Colonic mucosa (tissue), 4 donors: ENCODE measurements around the gene NEK5. TPM values are rescaled to one million over a fixed set of nuclear protein-coding genes. Genes with fewer than 3 reads are reported as not detected.
A peak's percentile ranks its signal among the peaks of the same experiment; 100 is the strongest.

Experiments
- DNase-seq: peaks from one replicate; pipeline ENCODE4 v3.0.0-alpha.2; 2020
- H3K27ac ChIP-seq: fragments of 200-600 bp; one replicate; pipeline ENCODE4 v1.8.0; 2021
- H3K27me3 ChIP-seq: fragments of 200-600 bp; one replicate; pipeline ENCODE4 v1.8.0; 2021
- H3K36me3 ChIP-seq: fragments of 200-600 bp; one replicate; pipeline ENCODE4 v1.8.0; 2021
- H3K4me1 ChIP-seq: fragments of 200-600 bp; one replicate; pipeline ENCODE4 v1.8.0; 2021; ENCODE audit warnings: mild to moderate bottlenecking
- H3K4me3 ChIP-seq: fragments of 200-600 bp; one replicate; pipeline ENCODE4 v1.8.0; 2021
- H3K9ac ChIP-seq, 2 donors: one replicate each; pipeline ENCODE4 v1.7.0; 2013; ENCODE audit warnings: control low read depth in 2 of 2, low read depth in 2 of 2, low read length in 2 of 2
- H3K9me3 ChIP-seq: fragments of 200-600 bp; one replicate; pipeline ENCODE4 v1.8.0; 2021
- intact Hi-C: fragments of 100-400 bp; cut with DNase I; formaldehyde crosslinking; loops from one replicate; pipeline ENCODE4 v1.14.1; 2022
- total RNA-seq, 2 donors: library from RNA; stranded (reverse); fragmentation: NEBNext Ultra II Directional in 1 of 2; extraction: Animal tissue kit (Norgen Biotek cat#: 25700) in 1 of 2; gene quantifications; one replicate each; pipeline ENCODE4 v1.2.1, GENCODE V29; 2021
- TF ChIP-seq, protein P1 (sequence below): fragments of 200-600 bp; IDR thresholded peaks from one replicate; pipeline ENCODE4 v1.8.0; 2022; ENCODE audit warnings: antibody characterized with exemption, mild to moderate bottlenecking
- donor health status: healthy.
- donor health status: DM: no; HTN: no; CAD: no.
- donor health status: DM: no; HTN: no; CAD: no.

NEK5 gene
- total RNA-seq, 2 donors from 2014 or later, result 0.24 to 0.25 TPM

DNA sequence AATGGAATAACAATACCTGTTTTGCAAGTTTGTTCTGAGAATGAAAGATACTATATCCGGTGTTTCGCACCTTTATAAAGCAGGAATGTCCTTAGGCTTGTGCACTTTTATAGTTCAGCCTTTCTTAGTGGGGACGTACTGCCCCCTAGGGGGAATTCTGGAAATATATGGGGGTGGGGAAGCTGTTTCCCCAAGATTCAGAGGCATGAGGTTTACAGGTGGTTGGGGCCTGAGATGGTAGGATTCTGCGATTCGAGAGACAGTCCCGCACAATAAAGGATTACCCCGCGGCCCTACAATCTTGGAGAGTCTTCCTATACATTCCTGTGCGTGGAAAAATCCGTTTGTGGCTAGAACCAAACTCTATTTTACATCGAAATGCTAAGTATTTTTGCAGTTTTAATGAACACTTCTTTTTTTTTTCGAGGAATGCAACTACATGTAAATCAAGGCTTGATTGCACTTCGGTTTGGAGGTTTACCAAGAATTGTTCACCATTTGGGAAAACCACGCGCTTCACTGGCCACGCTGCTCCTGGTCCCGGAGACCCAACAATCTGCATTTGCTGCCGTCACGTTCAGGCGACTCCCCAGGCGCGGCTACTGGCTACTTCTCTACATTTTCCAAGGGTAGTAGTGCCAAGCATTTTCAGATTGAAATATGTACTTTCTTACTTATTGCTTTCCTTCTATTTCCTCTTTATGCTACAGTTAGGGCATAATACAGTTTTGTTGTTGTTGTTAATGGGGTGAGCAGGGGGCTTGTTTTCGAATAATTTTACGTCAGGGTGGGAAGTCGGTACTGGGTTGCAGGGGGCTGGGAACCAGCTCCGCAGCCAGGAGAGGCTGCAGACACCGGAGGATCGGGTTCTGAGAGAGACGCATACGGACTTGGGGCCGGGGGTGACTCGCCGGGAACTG is 830 bp downstream of the NEK5 start:
- intact Hi-C loops, result loop anchor here (2.0 to 5.0 kb wide), 4 partner anchors 129 to 311 kb away; no protein-coding TSS in a partner anchor
- Histone ChIP-seq H3K9me3 (no peaks in the 10 kb centered on the region), H3K36me3 (peaks cover 6% of the 10 kb centered on the region), H3K27me3 (no peaks in the 10 kb centered on the region), H3K9ac (peak overlapping the region; percentile 65 to 77), H3K4me3 (peak overlapping the region; percentile 77), H3K4me1 (no peaks in the 10 kb centered on the region), H3K27ac (no peak overlapping the region)
- peak; percentile 83 for DNase-seq
- TF ChIP-seq, protein P1, sequence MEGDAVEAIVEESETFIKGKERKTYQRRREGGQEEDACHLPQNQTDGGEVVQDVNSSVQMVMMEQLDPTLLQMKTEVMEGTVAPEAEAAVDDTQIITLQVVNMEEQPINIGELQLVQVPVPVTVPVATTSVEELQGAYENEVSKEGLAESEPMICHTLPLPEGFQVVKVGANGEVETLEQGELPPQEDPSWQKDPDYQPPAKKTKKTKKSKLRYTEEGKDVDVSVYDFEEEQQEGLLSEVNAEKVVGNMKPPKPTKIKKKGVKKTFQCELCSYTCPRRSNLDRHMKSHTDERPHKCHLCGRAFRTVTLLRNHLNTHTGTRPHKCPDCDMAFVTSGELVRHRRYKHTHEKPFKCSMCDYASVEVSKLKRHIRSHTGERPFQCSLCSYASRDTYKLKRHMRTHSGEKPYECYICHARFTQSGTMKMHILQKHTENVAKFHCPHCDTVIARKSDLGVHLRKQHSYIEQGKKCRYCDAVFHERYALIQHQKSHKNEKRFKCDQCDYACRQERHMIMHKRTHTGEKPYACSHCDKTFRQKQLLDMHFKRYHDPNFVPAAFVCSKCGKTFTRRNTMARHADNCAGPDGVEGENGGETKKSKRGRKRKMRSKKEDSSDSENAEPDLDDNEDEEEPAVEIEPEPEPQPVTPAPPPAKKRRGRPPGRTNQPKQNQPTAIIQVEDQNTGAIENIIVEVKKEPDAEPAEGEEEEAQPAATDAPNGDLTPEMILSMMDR, result peak; percentile 84

DNA sequence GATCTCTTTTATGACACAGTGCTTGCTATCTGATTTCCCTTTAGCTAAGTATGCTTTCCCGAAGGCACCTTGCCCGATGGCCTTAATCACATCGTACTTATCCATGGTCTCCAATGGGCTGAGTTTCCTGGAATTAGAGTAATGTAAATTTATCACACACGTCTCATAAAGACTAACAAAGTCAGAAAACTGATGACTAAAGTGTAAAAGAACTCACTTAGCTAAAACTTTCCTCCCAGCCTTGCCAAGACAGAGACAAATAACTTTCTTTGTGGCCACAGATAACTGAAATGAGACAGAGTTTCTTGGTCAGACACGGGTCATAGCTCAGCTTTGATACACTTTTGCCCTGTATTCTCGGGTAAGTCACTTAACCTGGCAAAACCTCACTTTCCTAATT is 1.5 kb downstream of the NEK5 start:
- Histone ChIP-seq H3K27ac (no peak overlapping the region), H3K27me3 (no peaks in the 10 kb centered on the region), H3K4me3 (no peak overlapping the region), H3K9ac (no peak overlapping the region), H3K4me1 (no peaks in the 10 kb centered on the region), H3K9me3 (no peaks in the 10 kb centered on the region), H3K36me3 (peaks cover 6% of the 10 kb centered on the region)
- DNase-seq, result no peak
- intact Hi-C loops, result loop anchor here (2.0 to 5.0 kb wide), 3 partner anchors 129 to 310 kb away; no protein-coding TSS in a partner anchor
- TF ChIP-seq, protein P1, result no peak

DNA sequence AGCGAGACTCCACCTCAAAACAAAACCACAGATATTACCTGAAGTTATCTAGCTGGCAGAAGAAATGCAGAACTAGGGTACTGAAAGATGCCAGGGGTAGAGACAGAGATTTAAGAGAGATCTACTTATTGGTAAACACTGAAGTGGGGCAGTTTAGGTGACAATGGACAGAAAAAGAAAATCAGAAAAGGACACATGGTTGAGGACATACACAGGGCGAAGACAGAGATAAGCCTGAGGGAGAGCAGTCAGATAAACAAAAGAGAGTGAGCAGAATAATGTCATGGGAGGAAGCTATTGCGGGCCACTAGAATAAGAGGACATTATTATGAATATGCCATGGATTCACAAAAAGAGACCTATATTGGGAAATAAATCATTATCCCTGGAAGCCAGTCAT is 3.3 kb downstream of the NEK5 start:
- no peak overlapping the region for H3K27ac ChIP-seq
- H3K27me3 ChIP-seq, result no peaks in the 10 kb centered on the region
- no peaks in the 10 kb centered on the region for H3K4me1 ChIP-seq
- TF ChIP-seq, protein P1, result no peak
- intact Hi-C loops, result loop anchor here (5.0 kb wide), 2 partner anchors 188 to 308 kb away; no protein-coding TSS in a partner anchor
- no peaks in the 10 kb centered on the region for H3K9me3 ChIP-seq
- no peak overlapping the region for H3K9ac ChIP-seq
- no peaks in the 10 kb centered on the region for H3K36me3 ChIP-seq
- no peak for DNase-seq
- no peak overlapping the region for H3K4me3 ChIP-seq

DNA sequence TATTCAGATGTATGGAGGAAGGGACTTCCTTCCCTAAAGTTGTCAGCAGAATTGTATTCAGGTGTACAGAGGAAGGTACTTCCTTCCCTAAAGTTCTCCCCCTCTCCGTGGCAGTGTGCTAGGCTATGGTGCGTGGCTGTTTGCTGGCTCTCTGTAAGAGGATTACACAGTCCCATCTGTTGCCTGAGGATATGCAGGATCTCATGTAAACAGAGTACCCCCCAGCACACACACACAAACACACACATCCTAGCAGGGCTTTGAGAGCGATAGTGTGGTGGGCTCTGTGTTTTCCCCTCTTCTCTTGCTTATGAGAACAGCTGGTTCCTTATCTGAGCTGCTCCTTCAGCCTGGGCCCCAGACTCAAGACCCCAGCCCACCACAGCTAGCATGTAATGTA is 10.3 kb downstream of the NEK5 start:
- no peaks in the 10 kb centered on the region for H3K4me1 ChIP-seq
- no peaks in the 10 kb centered on the region for H3K36me3 ChIP-seq
- TF ChIP-seq, protein P1, result no peak
- intact Hi-C loops, result no loop called here
- H3K27ac ChIP-seq, result no peak overlapping the region
- no peaks in the 10 kb centered on the region for H3K9me3 ChIP-seq
- H3K9ac ChIP-seq, result no peak overlapping the region
- H3K4me3 ChIP-seq, result no peak overlapping the region
- no peaks in the 10 kb centered on the region for H3K27me3 ChIP-seq
- no peak for DNase-seq

DNA sequence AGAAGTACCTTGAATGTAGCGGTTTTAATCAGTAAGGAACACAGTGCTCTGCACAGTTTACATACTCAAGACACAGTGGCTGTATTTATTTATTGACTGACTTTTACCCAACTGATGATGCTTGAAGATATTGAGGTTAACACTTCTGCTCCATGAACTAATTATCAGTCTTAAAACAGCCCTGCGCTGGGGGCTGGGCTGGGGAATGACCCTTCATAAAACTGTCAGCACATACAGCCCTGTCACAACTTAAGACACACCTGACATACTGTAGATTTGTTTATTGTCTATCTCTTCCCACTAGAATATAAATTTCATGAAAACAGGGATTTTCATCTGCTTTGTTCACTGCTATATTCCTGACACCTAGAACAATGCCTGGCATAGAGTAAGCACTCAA is 10.8 kb downstream of the NEK5 start:
- no peaks in the 10 kb centered on the region for H3K27me3 ChIP-seq
- no peaks in the 10 kb centered on the region for H3K36me3 ChIP-seq
- intact Hi-C loops, result no loop called here
- H3K27ac ChIP-seq, result no peak overlapping the region
- H3K9ac ChIP-seq, result no peak overlapping the region
- no peak overlapping the region for H3K4me3 ChIP-seq
- no peaks in the 10 kb centered on the region for H3K4me1 ChIP-seq
- no peaks in the 10 kb centered on the region for H3K9me3 ChIP-seq
- TF ChIP-seq, protein P1, result no peak
- no peak for DNase-seq
